Ecto neural progenitor cell (in vitro differentiated cells): ENCODE data around the gene SFMBT2.
"Not testable (repeated sequence)": the region's sequence is repeated elsewhere in the genome, so short reads cannot be mapped to it uniquely, and the experiment has no call there.

Experiments
- DNase-seq: peaks from one replicate; pipeline ENCODE4 v3.0.0-alpha.2; 2018; ENCODE audit warnings: low spot score

The SFMBT2 gene

DNA sequence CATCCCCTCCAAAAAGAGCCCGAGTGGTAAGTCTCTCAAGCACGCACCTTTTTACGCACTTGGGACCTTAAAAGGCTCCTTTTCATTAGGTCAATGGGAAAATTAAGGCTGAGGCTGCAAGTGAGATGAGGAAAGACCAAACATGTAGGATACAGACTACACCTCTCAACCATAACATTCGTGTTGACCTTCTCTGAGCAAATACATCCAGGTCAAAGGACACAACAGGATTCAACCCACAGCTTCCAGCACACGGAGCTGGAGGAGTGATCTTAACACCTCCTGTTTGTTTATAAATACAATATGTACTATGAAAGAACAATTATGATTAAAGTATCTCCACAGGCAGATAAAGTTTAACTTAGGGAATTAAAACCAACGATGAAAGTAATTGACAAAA lies 9.7 kb downstream of the SFMBT2 start:
- DNase-seq = no peak

DNA sequence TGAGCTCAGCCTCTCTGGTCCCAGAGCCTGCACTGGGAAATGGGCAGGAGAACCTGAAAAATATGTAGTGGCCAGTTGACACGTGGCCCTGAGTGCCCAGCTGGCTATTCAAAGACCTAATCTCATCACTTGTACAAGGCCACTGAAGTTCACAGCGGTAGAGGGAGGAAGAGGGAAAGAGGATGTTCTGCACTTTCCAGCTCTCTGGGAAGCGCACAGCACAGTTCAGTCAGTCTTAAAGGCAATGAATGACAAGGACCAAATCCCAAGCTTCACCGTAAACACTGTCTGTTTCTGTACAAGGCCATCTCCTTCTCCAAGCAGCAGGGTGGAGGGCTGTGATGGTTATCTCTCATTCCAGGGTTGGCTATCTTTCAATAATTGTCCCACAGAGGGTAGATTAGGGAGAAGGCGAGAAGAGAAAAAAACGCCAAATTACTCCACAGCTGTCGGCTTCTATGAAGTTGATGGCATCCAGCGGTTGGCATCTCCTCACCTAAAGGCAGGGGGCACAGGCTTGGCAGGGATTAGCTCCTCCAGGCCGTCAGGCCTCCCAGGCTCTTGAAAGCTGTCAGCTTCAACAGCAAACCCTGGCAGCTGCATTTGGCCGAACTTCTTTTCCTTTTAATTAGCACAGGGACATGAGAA lies 10.6 kb downstream of the SFMBT2 start:
- DNase-seq = no peak

DNA sequence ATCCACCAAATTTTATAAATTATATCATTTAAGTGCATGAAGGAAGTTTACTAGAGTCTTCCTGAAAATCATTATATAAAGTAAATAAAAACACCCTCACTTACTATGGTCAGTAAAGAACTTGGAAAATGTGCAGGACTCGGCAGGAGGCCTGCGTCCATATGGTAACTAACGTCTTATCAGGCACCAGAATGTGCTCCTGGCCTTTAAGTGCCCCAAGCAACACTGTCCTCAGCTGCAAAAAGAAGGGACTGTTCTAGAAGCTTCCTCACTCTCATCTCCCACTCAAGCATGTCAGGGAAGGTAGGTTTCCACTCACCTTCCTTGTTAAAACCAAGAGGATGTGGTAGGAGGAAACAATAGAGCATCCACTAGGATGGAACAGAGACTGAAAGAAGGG lies 11.3 kb downstream of the SFMBT2 start:
- no peak for DNase-seq

DNA sequence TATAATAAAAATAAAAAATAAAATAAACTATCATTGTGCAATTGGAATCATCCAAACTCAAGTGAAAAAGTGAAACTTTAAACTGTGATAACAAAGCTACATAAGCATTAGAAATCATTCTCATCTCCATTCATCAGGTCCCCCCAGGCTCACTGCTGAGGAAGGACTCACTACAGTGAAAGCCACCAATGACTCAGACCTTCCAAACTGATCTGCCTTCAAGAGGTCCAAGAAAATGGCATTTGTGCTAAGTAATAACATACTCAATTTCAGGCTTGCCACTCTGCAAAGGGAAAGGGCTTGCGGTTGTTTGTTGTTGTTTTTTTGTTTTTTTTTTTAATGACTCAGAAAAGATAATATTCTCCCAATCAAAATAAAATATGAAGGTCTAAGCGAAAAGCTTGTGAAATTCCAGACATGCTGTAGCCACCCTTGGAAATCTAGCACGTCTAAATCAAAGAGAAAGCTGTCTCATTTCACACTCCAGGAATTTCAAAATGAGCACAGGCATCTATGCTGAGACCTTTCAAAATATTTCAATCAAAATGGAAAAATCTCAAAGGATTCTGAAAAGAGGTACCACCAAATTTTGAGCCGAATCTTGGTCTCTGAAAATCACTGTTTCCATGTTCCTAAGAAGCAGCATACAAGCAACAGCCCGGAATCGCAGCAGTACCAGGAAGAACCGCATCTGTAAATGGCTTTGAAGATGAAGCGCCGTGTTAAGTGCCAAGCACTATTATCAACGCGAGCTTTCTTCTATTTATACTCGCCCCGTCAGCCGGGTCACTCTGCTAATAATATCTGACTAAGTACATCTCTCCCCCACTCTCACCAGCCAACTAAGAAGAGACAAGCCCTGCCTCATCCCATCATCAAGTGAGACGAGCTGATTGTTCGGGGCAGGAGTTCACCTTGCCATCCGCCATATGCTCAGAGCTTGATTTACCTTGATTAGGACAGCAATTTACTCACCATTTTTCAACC lies 13.5 kb downstream of the SFMBT2 start:
- no peak for DNase-seq

DNA sequence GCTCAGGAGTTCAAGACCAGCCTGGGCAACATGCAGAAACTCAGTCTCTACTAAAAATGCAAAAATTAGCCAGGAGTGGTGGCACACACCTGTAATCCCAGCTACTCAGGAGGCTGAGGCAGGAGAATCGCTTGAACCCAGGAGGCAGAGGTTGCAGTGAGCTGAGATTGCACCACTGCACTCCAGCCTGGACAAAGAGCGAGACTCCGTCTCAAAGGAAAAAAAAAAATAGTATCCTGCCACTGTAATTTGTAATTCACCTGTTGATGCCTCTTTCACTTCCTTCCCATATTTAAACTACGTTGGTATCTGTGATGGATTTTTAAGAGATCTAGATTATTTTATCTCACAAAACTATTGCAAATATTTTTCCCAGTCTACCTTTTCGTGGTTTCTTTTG lies 18.5 kb downstream of the SFMBT2 start:
- not testable (repeated sequence) for DNase-seq

DNA sequence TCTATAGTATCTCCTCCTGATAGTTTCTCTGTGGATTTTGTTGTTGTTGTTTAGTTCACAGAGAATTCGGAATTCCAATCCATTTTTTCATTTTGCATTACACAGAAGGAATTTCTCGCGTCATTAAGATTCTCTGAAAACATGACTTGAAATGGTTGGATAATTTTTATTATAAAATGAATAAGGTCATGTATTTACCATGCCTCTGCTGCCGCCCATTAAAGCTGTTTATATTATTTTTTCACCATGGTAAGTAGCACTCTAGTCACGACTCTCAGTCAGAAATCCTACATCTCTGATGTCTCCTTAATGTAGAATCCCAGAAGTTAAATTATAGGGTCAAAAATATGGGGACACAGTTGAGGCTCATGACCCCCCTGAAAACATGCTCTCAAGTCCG lies 19.1 kb downstream of the SFMBT2 start:
- no peak for DNase-seq

DNA sequence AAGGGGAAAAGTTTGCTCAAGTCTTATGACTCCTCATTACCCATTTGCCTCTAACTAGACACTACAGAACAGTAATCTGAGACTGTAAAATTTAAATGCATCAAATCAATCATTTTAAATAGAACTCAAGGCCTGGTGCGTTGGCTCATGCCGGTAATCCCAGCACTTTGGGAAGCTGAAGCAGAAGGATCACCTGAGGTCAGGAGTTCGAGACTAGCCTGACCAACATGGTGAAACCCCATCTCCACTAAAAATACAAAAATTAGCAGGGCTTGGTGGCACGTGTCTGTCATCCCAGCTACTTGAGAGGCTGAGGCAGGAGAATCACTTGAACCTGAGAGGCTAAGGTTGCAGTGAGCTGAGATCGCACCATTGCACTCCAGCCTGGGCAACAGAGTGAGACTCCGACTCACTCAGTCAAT lies 20.1 kb downstream of the SFMBT2 start:
- DNase-seq = not testable (repeated sequence)

DNA sequence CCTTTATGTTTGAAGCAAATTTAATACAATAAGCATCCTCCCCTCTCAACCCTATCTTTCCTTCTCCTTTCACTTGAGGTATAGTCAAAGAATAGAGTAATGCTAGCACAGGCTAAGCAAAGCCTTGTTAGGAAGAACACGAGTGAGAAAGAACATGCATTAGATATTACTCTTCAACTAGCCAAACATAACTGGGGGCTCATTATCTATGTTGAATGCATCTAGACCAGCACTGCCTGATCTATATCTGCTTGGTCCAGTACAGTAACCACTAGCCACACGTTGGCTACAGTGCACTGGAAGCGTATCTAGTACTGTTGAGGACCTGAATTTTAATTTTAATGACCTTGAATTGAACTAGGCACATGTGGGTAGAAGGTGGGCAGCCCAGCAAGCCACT lies 21.0 kb downstream of the SFMBT2 start:
- no peak for DNase-seq

DNA sequence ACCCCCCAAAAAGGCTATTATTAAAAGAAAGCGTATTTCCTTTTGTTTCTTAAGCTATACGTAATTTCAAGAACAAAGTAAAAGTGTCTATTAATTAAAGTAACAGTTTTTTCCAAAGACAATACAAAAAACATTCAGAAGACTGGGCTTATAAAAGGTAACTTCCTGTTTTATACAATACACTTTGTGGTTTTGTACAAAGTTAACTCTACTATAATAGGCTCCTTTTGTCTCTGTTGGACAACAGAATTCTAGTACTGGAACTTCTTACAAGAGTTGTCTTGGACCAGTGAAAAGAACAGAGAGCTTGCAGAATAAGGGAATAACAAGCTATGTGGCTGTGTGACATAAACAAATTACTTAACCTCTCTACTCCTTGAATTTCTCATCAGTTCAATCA lies 21.5 kb downstream of the SFMBT2 start:
- no peak for DNase-seq

DNA sequence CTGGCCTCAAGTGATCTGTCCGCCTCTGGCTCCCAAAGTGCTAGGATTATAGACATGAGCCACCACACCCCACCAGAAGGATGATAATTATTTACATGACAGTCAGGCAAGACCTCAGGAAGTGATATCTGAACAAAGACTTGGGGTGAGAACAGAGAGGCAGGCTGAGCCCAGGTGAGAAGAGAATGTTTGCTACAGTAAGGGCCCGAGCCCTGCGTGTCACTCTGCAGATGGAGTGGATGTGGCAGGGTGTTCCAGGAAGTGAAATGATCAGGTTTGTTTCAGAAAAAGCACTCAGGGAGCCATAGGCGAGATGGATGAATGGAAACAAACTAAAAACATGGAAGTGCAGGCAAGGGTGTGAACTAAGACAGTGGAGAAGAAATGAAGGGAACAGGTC lies 22.2 kb downstream of the SFMBT2 start:
- DNase-seq = no peak

DNA sequence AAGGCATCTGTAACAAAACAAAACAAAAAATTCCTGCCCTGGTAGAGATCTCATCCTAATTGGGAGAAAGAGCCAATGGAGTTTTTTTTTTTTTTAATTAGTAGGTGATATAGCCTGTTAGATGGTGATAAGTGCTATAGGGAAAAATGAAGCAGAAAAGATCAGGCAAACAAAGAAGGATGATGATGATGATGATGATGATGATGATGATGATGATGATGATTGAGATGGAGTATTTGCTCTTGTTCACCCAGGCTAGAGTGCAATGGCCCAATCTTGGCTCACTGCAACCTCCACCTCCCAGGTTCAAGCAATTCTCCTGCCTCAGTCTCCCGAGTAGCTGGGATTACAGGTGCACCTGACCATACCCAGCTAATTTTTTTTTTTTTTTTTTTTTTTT lies 22.7 kb downstream of the SFMBT2 start:
- not testable (repeated sequence) for DNase-seq

DNA sequence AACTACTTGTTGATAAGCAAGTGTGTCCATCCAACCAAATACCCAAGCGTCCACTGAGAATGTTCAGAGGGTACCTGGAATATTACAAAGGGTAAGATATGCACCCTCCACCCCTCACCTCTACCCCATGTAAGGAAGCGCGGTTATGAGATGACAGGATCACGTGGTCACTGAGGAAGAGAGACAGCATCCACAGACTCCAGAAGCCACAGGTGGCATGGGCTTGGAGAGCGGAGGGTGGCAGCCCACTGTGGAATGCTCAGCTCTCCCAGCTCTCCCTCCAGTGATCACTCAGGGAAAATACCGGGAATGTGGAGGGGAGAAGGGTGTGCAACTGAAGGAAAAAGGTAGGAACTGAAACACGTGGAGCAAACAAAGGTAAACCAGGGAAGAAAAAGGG lies 25.7 kb downstream of the SFMBT2 start:
- DNase-seq = no peak

DNA sequence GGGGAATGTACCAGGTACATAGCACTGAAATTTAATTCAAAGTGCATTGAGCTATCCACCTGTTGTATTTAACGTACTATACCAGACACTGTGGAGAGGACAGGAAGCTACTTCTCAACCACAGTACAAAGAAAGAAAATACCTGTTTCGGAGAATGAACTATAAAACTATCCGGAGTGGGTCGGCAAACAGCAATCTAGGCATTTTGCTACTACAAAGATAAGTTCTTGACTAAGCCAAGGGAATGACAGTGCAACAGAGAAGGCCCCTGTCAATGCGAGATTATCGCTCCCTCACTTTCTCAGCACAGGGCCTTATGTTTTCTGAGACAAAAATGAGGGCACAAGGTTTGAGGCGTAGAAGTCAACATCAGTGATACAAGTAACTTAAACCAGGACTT lies 27.4 kb downstream of the SFMBT2 start:
- DNase-seq = no peak

DNA sequence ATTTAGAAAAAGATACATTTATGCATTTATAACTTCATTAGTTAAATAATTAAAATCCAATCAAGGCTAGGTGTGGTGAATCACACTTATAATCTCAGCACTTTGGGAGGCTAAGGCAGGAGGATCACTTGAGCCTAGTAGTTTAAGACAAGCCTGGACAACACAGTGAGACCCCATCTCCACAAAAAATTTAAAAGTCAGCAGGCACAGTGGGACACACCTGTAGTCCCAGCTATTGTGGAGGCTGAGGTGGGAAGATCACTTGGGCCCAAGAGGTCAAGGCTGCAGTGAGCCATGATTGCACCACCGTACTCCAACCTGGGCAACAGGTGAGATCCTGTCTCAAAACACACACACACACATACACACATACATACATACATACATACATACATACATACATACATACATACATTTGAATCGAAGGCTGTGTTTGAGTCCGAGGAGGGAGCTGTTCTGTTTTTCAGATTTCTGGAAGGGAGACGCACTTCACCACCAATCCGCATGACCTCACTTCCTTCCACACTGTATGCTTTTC lies 30.1 kb downstream of the SFMBT2 start:
- DNase-seq = no peak

DNA sequence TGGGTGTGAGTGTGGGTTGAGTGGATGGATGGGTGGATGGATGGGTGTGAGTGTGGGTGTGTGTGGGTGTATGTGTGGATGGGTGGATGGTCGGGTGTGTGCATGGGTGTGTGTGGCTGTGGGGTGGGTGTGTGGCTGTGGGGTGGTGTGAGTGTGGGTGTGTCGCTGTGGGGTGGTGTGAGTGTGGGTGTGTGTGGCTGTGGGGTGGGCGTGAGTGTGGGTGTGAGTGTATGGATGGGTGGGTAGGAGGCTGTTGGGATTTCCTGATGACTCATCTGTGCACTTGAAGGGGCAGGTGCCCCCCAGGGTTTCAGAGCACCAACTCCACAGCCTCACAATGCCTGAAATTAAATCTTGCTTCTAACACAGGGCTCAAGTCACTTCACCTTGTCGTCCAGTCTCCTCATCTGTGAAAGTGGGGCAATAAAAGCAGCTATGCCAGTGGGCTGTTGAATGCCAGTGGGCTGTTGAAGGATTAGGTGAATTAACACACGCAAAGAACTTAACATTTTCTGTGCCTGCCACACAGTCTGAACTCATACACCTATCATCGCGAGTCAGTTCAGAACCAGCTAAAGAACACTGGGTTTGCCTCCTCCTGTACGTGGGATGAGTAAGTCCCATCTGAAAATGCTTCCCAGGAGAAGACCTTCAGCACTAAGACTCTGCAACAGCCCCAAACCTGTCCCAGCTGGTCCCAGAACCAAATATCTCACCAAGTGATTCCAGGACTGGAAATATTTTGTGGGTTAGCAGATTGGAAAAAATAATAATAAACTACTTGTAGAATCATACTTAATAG lies 32.0 kb downstream of the SFMBT2 start:
- DNase-seq = no peak

DNA sequence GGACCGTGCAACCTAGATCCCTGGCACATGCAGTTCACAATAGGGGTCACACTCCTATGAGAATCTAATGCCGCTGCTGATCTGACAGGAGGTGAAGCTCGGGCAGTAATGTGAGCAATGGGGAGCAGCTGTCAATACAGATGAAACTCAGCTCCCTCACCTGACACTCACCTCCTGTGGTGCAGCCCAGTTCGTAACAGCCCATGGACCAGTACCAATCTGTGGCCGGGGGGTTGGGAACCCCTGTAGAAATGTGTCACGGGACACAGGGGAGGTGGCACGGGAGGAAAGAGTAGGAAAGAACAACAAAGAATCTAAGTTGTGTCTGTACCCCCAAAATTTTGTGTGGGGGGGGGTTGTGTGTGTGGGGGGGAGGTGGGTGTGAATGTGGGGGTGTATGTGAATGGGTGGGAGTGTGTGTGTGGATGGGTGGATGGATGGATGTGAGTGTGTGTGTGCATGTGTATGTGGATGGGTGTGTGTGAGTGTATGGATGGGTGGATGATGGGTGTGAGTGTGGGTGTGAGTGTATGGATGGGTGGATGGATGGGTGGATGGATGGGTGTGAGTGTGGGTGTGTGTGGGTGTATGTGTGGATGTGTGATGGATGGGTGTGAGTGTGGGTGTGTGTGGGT lies 33.1 kb downstream of the SFMBT2 start:
- no peak for DNase-seq

DNA sequence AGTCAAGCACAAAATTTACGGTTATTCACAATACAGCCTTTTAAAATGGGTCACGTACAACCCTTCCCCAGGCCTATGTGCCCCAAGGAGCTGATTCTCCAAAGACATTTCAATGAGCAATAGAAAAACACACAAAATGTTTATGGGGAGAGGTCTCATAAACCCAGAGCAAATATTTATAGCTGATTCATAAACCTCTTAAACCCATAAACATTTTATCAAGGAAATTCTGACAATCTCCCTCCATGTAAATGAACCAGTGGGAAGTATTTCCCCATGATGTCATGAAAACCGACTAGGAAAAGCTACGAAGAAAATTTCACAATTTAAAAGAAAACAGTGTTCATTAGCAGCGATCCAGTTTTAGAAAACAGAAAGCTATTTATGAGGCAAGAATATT lies 36.0 kb downstream of the SFMBT2 start:
- DNase-seq = no peak

DNA sequence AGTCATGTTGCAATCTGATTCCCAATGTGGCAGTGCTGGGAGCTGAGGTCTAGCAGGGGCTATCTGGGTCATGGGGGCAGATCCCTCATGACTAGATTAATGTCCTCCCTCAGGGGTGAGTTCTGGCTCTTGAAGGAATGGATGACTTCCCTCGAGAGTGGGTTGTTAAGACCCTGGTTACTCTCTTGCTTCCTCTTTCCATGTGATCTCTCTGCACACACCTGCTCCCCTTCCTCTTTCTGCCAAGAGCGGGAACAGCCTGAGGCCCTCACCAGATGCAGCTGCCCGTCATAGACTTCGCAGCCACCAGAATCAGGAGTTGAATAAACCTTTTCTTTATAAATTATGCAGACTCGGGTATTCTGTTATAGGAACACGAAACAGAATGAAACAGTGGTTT lies 37.8 kb downstream of the SFMBT2 start:
- no peak for DNase-seq

DNA sequence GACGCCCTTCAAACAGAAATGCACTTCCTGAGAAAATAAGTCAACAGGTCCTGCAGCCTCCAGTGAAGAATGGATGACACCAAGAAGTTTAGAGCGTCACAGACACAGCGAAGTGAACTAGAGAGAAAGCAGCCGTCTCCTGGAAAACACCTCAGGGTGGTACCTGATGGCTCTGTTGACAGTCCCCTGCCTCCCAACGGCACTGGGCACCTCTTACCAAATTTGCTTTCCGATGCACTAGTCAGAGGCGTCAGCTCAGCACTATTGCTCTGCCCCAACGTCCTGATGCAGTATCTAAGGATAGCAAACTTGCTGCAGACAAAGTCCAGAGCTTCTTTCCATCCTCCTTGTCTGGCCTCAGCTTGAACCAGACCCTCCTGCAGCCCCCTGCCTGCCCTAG lies 38.3 kb downstream of the SFMBT2 start:
- no peak for DNase-seq

DNA sequence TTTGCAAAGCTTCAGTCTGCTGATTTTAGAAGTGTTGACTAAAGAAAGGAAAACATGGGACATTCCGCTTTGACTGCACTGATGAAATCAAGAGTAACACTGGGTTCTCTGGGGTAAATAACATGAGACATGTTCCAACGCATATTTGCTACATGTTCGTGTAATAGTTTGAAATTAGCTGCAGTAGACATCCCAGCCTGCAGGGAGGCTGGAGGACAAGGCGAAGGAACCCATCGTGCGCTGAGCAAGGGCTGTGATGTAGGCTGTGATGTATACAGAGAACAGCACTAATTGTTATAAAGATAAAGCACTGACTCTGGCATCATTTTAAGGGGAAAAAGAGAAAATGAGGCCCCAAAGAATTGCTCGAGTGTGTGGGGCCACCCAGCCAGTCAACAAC lies 40.3 kb downstream of the SFMBT2 start:
- no peak for DNase-seq

DNA sequence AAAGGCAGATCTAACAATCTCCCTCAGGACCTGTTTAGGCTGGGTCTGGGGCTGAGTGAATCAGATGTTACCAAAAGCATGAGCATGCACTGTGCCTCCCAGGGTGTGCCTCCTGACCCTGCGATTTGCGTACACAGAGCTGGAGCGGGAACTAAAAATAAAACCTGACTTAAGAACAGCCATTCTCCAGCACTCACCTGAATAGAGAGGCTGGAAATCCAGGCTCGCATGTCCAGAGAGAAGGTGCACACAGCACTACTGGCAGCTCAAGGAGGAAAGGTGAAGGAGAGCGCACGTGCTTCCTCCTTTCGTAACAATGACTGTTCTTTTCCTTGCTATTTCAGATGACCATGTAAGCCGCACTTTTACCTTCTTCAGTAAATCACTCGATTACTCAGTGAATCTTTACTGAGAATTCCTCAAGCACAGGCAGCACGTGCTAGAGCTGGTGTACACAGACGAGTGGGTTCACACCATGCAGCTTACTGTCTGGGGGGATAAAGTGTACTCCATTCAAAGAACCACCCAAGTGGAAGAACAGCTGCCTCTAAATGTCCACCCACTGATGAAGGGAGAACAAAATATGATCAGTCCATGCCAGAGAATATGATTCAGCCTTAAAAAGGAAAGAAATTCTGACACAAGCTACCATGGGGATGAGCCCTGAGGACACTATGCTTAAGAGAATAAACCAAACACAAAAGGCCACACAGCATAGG lies 45.6 kb downstream of the SFMBT2 start:
- DNase-seq = no peak
